ENCODE data around the gene CAPZB. TPM values are rescaled to one million over a fixed set of nuclear protein-coding genes. Genes with fewer than 3 reads are reported as not detected.
A peak's percentile ranks its signal among the peaks of the same experiment; 100 is the strongest.

The CAPZB gene
- total and polyA plus RNA-seq, 2 donors (not counting 3 experiments of a cell fraction or from before 2014, with no cell fraction given): 196 to 347 TPM

DNA sequence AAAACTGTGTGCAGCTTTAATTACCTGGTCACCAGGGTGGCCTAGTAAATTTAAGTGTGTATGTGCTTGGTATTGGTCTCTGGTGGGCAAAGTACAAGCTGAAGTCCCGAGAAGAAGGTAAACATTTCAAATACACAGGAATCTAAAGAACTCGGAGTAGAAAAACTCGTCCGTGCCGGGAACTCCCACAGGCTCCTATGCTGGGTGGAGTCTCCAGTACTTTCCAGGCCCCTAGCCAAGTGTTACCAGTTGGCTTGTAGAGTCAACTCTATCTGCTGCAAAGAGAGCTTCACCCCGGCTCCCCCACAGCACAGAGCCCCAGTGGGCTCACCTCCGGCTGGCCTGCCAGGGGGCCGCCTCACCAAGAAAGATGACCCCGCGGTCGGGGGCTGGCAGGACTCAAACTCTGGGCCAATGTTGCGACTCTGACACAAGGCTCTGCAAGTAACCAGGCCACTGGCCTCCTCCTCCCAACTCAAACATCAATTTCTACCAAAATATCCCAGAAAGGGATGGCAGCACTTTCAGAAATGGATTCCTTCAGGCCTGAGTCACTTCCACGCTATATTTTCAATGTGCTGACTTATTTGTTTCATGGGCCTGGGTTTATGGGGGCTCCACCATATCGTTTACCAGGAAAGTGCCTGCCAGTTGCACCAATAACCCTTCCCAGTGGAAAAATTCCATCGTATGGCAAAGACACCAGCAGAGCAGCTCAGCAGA lies 99.3 kb downstream of the CAPZB start:
- Histone ChIP-seq H3K4me3 (replicated peaks in 1 of 3; ENCODE audit: insufficient read depth in 1 of 3, low read depth in 1 of 3, low read length in 3 of 3) (no peak overlapping the region), H3K27me3 (ENCODE audit: control insufficient read depth in 2 of 2, insufficient read depth in 2 of 2, low read length in 2 of 2) (no peaks in the 10 kb centered on the region), H3K79me2 (ENCODE audit: control insufficient read depth, insufficient read depth, low read length) (peaks cover 40% of the 10 kb centered on the region), H3K4me1 (ENCODE audit: control insufficient read depth, extremely low read depth, insufficient read depth, low read length) (peaks cover 25% of the 10 kb centered on the region), H3K27ac (ENCODE audit: insufficient read depth, low read depth, low read length) (no peak overlapping the region), H4K20me1 (replicated peaks; ENCODE audit: control insufficient read depth, extremely low read depth, insufficient read depth, low read length) (peaks cover 3% of the 10 kb centered on the region), H3K9me1 (replicated peaks; ENCODE audit: control insufficient read depth, extremely low read depth, insufficient read depth, low read length) (no peaks in the 10 kb centered on the region), H3K4me2 (ENCODE audit: insufficient read depth, low read length) (no peak overlapping the region), H3K9ac (replicated peaks; ENCODE audit: extremely low read depth, insufficient read depth, low read length) (no peak overlapping the region), H3K36me3 (ENCODE audit: control insufficient read depth in 2 of 2, extremely low read depth in 1 of 2, insufficient read depth in 2 of 2, low read length in 2 of 2) (peaks cover 0 to 14% of the 10 kb centered on the region in 2 experiments), H2AFZ (ENCODE audit: low read depth, low read length) (no peak overlapping the region), H3K9me3 (replicated peaks; ENCODE audit: control insufficient read depth, insufficient read depth, low read length) (no peaks in the 10 kb centered on the region)
- TF ChIP-seq FOS (IDR thresholded peaks at IDR 0.05; ENCODE audit: borderline replicate concordance, insufficient read depth, low read length): peak; percentile 29
- TF ChIP-seq POLR2A (IDR thresholded peaks at IDR 0.05; ENCODE audit: low read depth, low read length): no peak
- TF ChIP-seq, protein P1, sequence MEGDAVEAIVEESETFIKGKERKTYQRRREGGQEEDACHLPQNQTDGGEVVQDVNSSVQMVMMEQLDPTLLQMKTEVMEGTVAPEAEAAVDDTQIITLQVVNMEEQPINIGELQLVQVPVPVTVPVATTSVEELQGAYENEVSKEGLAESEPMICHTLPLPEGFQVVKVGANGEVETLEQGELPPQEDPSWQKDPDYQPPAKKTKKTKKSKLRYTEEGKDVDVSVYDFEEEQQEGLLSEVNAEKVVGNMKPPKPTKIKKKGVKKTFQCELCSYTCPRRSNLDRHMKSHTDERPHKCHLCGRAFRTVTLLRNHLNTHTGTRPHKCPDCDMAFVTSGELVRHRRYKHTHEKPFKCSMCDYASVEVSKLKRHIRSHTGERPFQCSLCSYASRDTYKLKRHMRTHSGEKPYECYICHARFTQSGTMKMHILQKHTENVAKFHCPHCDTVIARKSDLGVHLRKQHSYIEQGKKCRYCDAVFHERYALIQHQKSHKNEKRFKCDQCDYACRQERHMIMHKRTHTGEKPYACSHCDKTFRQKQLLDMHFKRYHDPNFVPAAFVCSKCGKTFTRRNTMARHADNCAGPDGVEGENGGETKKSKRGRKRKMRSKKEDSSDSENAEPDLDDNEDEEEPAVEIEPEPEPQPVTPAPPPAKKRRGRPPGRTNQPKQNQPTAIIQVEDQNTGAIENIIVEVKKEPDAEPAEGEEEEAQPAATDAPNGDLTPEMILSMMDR (IDR thresholded peaks at IDR 0.05; ENCODE audit: extremely low read depth in 1 of 2, insufficient read depth in 1 of 2, low read depth in 1 of 2, low read length in 2 of 2): no peak
- no peak for TF ChIP-seq MYC (IDR thresholded peaks at IDR 0.05; ENCODE audit: low read depth, low read length)
- TF ChIP-seq GATA2 (IDR thresholded peaks at IDR 0.05; ENCODE audit: insufficient read depth, insufficient read length, low read depth, low read length): no peak
- no peak for TF ChIP-seq JUN (IDR thresholded peaks at IDR 0.05; ENCODE audit: borderline replicate concordance, insufficient read depth, insufficient read length, low read depth)
- no TSS peak for BruUV-seq (replicated peaks)
- intact Hi-C loops (cut with micrococcal nuclease): no loop called here
- FAIRE-seq: peak; percentile 77
- CTCF ChIA-PET: interaction anchor here (1.2 to 2.5 kb wide), 5 partner anchors 11 to 265 kb away, joined by 3 to 9 read pairs (median 3); no protein-coding TSS in a partner anchor
- peak; percentile 25 for DNase-seq (ENCODE audit: low read depth, low spot score)
- dilution Hi-C loops (cut with MboI; ENCODE audit: extremely low pct_ligation_motif_present, low sequenced_read_pairs): no loop called here
- POLR2A ChIA-PET: no interaction called here
